SK-N-SH treated with all-trans-retinoic acid at 6 μM for 48 hours (cell line): Measurements from ENCODE around the gene HNRNPA3.

Experiments used
- ATAC-seq: fragments of 200-7000 bp; cut with Tn5 transposase; 3 replicates; pipeline ENCODE4 v1.9.1; 2020; ENCODE audit warnings: mild to moderate bottlenecking, moderate library complexity
- ARNTL ChIP-seq: fragments of 450-650 bp; formaldehyde crosslinking; IDR thresholded peaks from 2 replicates; pipeline ENCODE4 v1.5.0; 2020; ENCODE audit warnings: low read depth, mild to moderate bottlenecking, moderate library complexity, borderline replicate concordance
- BACH2 ChIP-seq: fragments of 250-450 bp; sonication (Bioruptor Pico); IDR thresholded peaks from 2 replicates; pipeline ENCODE4 v1.9.0; 2021; ENCODE audit warnings: mild to moderate bottlenecking, borderline replicate concordance
- CREB5 ChIP-seq: fragments of 250-450 bp; sonication (Bioruptor Pico); IDR thresholded peaks from 2 replicates; pipeline ENCODE4 v1.5.1; 2020; ENCODE audit warnings: low read depth, mild to moderate bottlenecking, moderate library complexity
- CSRNP3 ChIP-seq: fragments of 250-450 bp; sonication (Bioruptor Pico); IDR thresholded peaks from 2 replicates; pipeline ENCODE4 v1.5.1; 2021; ENCODE audit warnings: mild to moderate bottlenecking, moderate library complexity
- ESRRG ChIP-seq: fragments of 250-450 bp; sonication (Bioruptor Pico); IDR thresholded peaks from 2 replicates; pipeline ENCODE4 v1.6.1; 2021; ENCODE audit warnings: mild to moderate bottlenecking
- ISL1 ChIP-seq: fragments of 250-450 bp; sonication (Bioruptor Pico); IDR thresholded peaks from 2 replicates; pipeline ENCODE4 v2.1.2; 2022; ENCODE audit warnings: mild to moderate bottlenecking, moderate library complexity
- OSR1 ChIP-seq: fragments of 250-450 bp; sonication (Bioruptor Pico); IDR thresholded peaks from 2 replicates; pipeline ENCODE4 v1.8.0; 2022; ENCODE audit warnings: moderate library complexity, mild to moderate bottlenecking, inconsistent platforms
- PATZ1 ChIP-seq: fragments of 250-450 bp; sonication (Bioruptor Pico); IDR thresholded peaks from 2 replicates; pipeline ENCODE4 v1.8.0; 2020; ENCODE audit warnings: mild to moderate bottlenecking, moderate library complexity, borderline replicate concordance
- POU6F1 ChIP-seq: fragments of 250-450 bp; sonication (Bioruptor Pico); IDR thresholded peaks from 2 replicates; pipeline ENCODE4 v1.8.0; 2021; ENCODE audit warnings: low read depth, mild to moderate bottlenecking, moderate library complexity, borderline replicate concordance
- PPARA ChIP-seq: fragments of 250-450 bp; sonication (Bioruptor Pico); IDR thresholded peaks from 2 replicates; pipeline ENCODE4 v1.5.0; 2020; ENCODE audit warnings: mild to moderate bottlenecking, borderline replicate concordance
- RARB ChIP-seq: fragments of 250-450 bp; sonication (Bioruptor Pico); IDR thresholded peaks from 2 replicates; pipeline ENCODE4 v1.8.0; 2021; ENCODE audit warnings: mild to moderate bottlenecking, moderate library complexity
- TCF4 ChIP-seq: fragments of 250-450 bp; sonication (Bioruptor Pico); IDR thresholded peaks from 2 replicates; pipeline ENCODE4 v1.8.0; 2021; ENCODE audit warnings: mild to moderate bottlenecking, moderate library complexity, borderline replicate concordance
- TOX ChIP-seq: fragments of 250-450 bp; sonication (Bioruptor Pico); IDR thresholded peaks from 2 replicates; pipeline ENCODE4 v1.8.0; 2021; ENCODE audit warnings: mild to moderate bottlenecking, moderate library complexity, borderline replicate concordance
- TSHZ2 ChIP-seq: fragments of 250-450 bp; sonication (Bioruptor Pico); IDR thresholded peaks from 2 replicates; pipeline ENCODE4 v1.5.0; 2020; ENCODE audit warnings: mild to moderate bottlenecking, moderate library complexity
- ZFP3 ChIP-seq: fragments of 250-450 bp; sonication (Bioruptor Pico); IDR thresholded peaks from 2 replicates; pipeline ENCODE4 v1.5.0; 2020; ENCODE audit warnings: mild to moderate bottlenecking, moderate library complexity
- ZFP30 ChIP-seq: fragments of 450-650 bp; formaldehyde crosslinking; IDR thresholded peaks from 2 replicates; pipeline ENCODE4 v1.5.0; 2022; ENCODE audit warnings: mild to moderate bottlenecking, moderate library complexity
- ZNF565 ChIP-seq: fragments of 450-650 bp; formaldehyde crosslinking; conservative IDR thresholded peaks from 2 replicates; pipeline ENCODE4 v1.5.0; 2020; ENCODE audit warnings: low read depth, mild to moderate bottlenecking, moderate library complexity
- ZNF70 ChIP-seq: fragments of 450-650 bp; formaldehyde crosslinking; IDR thresholded peaks from 2 replicates; pipeline ENCODE4 v1.5.0; 2020; ENCODE audit warnings: mild to moderate bottlenecking, moderate library complexity
- ZNF8 ChIP-seq: fragments of 450-650 bp; formaldehyde crosslinking; IDR thresholded peaks from 2 replicates; pipeline ENCODE4 v1.5.0; 2020; ENCODE audit warnings: mild to moderate bottlenecking, moderate library complexity

HNRNPA3 gene

GRCh38 chr2:177174486-177174885 is 38.1 kb upstream of the HNRNPA3 start:
- TF ChIP-seq ARNTL (CRISPR knock-in tag), result no peak
- TF ChIP-seq ZNF8 (CRISPR knock-in tag), result no peak
- no peak for TF ChIP-seq CREB5 (CRISPR knock-in tag)
- TF ChIP-seq TOX (CRISPR knock-in tag), result no peak
- TF ChIP-seq POU6F1 (CRISPR knock-in tag), result no peak
- no peak for TF ChIP-seq ISL1
- no peak for TF ChIP-seq TCF4
- no peak for ATAC-seq

GRCh38 chr2:177175917-177176668 is 36.5 kb upstream of the HNRNPA3 start:
- no peak for TF ChIP-seq ESRRG (CRISPR knock-in tag)
- TF ChIP-seq CSRNP3 (CRISPR knock-in tag), result no peak
- TF ChIP-seq ZNF70 (CRISPR knock-in tag), result no peak
- no peak for TF ChIP-seq RARB
- no peak for TF ChIP-seq TCF4
- TF ChIP-seq ZFP3 (CRISPR knock-in tag), result no peak
- TF ChIP-seq BACH2 (CRISPR knock-in tag), result no peak
- no peak for TF ChIP-seq POU6F1 (CRISPR knock-in tag)
- no peak for ATAC-seq

- ATAC-seq, result no peak
Measured at GRCh38 chr2:177178797-177179196, 33.8 kb upstream of the HNRNPA3 start.

GRCh38 chr2:177179227-177179626 is 33.4 kb upstream of the HNRNPA3 start:
- ATAC-seq, result no peak
- TF ChIP-seq CSRNP3 (CRISPR knock-in tag) (no peak), TSHZ2 (CRISPR knock-in tag) (no peak), PPARA (CRISPR knock-in tag) (no peak), RARB (no peak), BACH2 (CRISPR knock-in tag) (no peak), ZFP30 (CRISPR knock-in tag) (no peak), ISL1 (no peak), CREB5 (CRISPR knock-in tag) (no peak), OSR1 (CRISPR knock-in tag) (no peak), ZNF70 (CRISPR knock-in tag) (no peak)

More at GRCh38 chr2:177178797-177179196, 33.8 kb upstream of the HNRNPA3 start:
- no peak for TF ChIP-seq TCF4
- TF ChIP-seq ZNF8 (CRISPR knock-in tag), result no peak
- TF ChIP-seq ZNF70 (CRISPR knock-in tag), result no peak
- no peak for TF ChIP-seq ZFP3 (CRISPR knock-in tag)
- TF ChIP-seq PATZ1 (CRISPR knock-in tag), result no peak
- no peak for TF ChIP-seq ZNF565 (CRISPR knock-in tag)
